ENCODE data around the gene TPH1. TPM values are rescaled to one million over a fixed set of nuclear protein-coding genes. Genes with fewer than 3 reads are reported as not detected.

TPH1 gene
- total RNA-seq, 4 donors from 2014 or later: 9.1 to 18.6 (median 12.6) TPM

DNA sequence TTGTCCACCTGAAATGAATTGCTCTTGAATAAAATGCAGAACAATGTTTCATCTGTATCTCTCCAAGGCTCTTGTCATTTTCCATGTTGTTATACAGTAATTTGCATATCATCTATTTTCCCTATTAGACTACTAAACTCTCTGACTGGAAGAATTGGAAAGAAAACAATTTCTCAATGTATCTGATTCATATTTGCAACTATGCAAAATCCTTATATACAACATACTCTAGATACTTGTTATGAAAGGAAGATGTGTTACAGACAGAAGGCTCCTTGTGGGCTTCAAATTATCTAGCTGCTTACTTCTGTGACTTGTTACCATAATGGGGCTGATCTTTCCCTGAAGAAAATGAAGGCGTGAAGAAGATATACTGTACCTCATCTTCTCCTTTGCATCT, 23.6 kb downstream of the TPH1 start:
- H3K27ac ChIP-seq: no peak overlapping the region
- no peaks in the 10 kb centered on the region for H3K9me3 ChIP-seq
- H3K4me1 ChIP-seq: no peaks in the 10 kb centered on the region
- no peaks in the 10 kb centered on the region for H3K36me3 ChIP-seq
- no peaks in the 10 kb centered on the region for H3K27me3 ChIP-seq
- no peak overlapping the region for H3K4me3 ChIP-seq
- no peak for DNase-seq
- TF ChIP-seq, protein P1, sequence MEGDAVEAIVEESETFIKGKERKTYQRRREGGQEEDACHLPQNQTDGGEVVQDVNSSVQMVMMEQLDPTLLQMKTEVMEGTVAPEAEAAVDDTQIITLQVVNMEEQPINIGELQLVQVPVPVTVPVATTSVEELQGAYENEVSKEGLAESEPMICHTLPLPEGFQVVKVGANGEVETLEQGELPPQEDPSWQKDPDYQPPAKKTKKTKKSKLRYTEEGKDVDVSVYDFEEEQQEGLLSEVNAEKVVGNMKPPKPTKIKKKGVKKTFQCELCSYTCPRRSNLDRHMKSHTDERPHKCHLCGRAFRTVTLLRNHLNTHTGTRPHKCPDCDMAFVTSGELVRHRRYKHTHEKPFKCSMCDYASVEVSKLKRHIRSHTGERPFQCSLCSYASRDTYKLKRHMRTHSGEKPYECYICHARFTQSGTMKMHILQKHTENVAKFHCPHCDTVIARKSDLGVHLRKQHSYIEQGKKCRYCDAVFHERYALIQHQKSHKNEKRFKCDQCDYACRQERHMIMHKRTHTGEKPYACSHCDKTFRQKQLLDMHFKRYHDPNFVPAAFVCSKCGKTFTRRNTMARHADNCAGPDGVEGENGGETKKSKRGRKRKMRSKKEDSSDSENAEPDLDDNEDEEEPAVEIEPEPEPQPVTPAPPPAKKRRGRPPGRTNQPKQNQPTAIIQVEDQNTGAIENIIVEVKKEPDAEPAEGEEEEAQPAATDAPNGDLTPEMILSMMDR (IDR thresholded peaks at IDR 0.05): no peak
- no peak for TF ChIP-seq POLR2A (IDR thresholded peaks at IDR 0.05)

- Histone ChIP-seq H3K27me3 (no peaks in the 10 kb centered on the region), H3K36me3 (no peaks in the 10 kb centered on the region), H3K27ac (no peak overlapping the region), H3K9me3 (no peaks in the 10 kb centered on the region), H3K4me1 (no peaks in the 10 kb centered on the region), H3K4me3 (no peak overlapping the region)
- TF ChIP-seq, protein P1 (IDR thresholded peaks at IDR 0.05): no peak
- no peak for TF ChIP-seq POLR2A (IDR thresholded peaks at IDR 0.05)
- no peak for DNase-seq
Measured at GRCh38 chr11:18019650-18020049, 26.4 kb downstream of the TPH1 start.

- Histone ChIP-seq H3K4me1 (peaks cover 0 to 7% (median 0%) of the 10 kb centered on the region in 4 donors), H3K9me3 (no peaks in the 10 kb centered on the region), H3K27ac (no peak overlapping the region), H3K27me3 (no peaks in the 10 kb centered on the region), H3K4me3 (no peak overlapping the region), H3K36me3 (no peaks in the 10 kb centered on the region)
- no peak for DNase-seq
- TF ChIP-seq, protein P1 (IDR thresholded peaks at IDR 0.05): no peak
- TF ChIP-seq POLR2A (IDR thresholded peaks at IDR 0.05): no peak
Measured at GRCh38 chr11:18016789-18017188, 29.3 kb downstream of the TPH1 start.

DNA sequence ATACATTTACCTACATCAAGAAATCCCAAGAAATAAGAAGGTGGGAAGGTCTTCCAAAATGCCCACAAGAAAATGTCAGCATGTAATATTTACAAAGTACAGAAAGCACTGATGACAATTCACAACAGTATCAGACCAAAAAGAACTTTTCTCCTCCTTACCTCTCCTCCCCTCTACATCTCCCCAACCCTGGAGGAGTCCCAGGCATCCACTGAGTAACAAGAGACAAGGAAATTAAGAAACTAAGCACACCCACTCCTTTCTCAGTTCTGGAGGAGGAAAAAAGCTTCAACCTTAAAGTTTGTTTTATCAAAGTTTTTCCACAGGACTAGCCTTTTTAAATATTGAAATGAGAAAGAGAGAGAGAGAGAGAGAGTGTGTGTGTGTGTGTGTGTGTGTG, 31.2 kb downstream of the TPH1 start:
- no peaks in the 10 kb centered on the region for H3K36me3 ChIP-seq
- H3K4me1 ChIP-seq: peaks cover 0 to 9% (median 0%) of the 10 kb centered on the region in 4 donors
- no peak for DNase-seq
- TF ChIP-seq, protein P1 (IDR thresholded peaks at IDR 0.05): no peak
- no peak for TF ChIP-seq POLR2A (IDR thresholded peaks at IDR 0.05)
- H3K27me3 ChIP-seq: no peaks in the 10 kb centered on the region
- no peak overlapping the region for H3K27ac ChIP-seq
- H3K4me3 ChIP-seq: no peak overlapping the region
- no peaks in the 10 kb centered on the region for H3K9me3 ChIP-seq

DNA sequence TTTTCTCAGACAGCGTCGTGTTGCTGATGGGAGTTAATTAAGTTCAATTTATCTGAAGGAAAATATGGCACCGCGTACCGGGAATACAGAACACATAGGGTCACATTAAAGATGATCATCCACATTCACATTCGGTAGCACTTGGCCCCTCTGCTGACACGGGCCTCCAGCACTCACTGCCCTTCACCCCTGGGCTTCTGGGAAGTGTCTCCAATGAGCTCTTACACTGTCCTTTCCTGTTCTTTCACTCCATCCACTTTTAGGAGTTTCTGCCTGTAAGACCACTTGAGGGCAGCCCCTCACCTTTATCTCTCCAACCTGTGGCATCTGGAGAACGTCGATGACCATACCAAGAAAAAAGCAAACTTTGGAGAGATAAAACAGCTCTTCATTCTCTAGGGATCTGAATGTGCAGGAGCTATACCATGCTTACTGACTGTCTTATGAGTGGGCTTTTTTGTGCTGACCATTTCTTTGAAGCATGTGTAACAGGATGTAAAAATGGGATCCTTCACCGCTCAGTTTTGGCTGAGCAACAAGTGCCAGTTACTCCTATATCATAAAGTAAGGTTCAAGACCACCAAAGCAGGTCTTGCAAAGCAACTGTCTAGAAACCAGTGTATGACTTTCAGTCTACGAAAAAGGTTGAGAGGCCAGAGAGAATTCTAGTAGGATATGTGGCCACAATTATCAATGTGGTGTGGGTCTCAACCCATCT, 32.1 kb downstream of the TPH1 start:
- no peaks in the 10 kb centered on the region for H3K27me3 ChIP-seq
- no peaks in the 10 kb centered on the region for H3K9me3 ChIP-seq
- H3K36me3 ChIP-seq: no peaks in the 10 kb centered on the region
- H3K27ac ChIP-seq: peak overlapping the region; percentile 76 to 91 (median 84)
- peaks cover 0 to 9% (median 0%) of the 10 kb centered on the region in 4 donors for H3K4me1 ChIP-seq
- no peak for TF ChIP-seq POLR2A (IDR thresholded peaks at IDR 0.05)
- TF ChIP-seq, protein P1 (IDR thresholded peaks at IDR 0.05): no peak
- peak in 1 of 3 donors; percentile 20 for DNase-seq
- H3K4me3 ChIP-seq: peak overlapping the region; percentile 63 to 97 (median 74)

Measured in Peyer's patch (tissue), 4 donors.